ENCODE measurements around the gene RFC4.

- TF ChIP-seq POLR2AphosphoS5 (IDR thresholded peaks at IDR 0.05) (no peak), CTCF (IDR thresholded peaks at IDR 0.05) (no peak), EP300 (IDR thresholded peaks at IDR 0.05) (no peak), POLR2A (IDR thresholded peaks at IDR 0.05) (no peak)
These were observed 49.1 kb downstream of the RFC4 start for GRCh38 chr3:186757214-186757613.

Measured in stomach (tissue), 4 donors.